Measurements from ENCODE around the gene PCA3. TPM values are rescaled to one million over a fixed set of nuclear protein-coding genes. Genes with fewer than 3 reads are reported as not detected.

The PCA3 gene
- not detected in 5 replicates for total RNA-seq (2022; extraction: Qiagen RNA extraction; ENCODE audit: low read depth)

GRCh38 chr9:76764138-76764537, at the start of gene PCA3:
Gene PCA3 (plus strand): TSS chr9:76764438.

Other genes with a start within 250 kb of the PCA3 start
- gene PRUNE2, start 141.7 kb downstream of the PCA3 start, total RNA-seq (2022; extraction: Qiagen RNA extraction; ENCODE audit: low read depth), result 0.06 to 0.17 TPM in 2 of 5 replicates, not detected in the others